ENCODE measurements around the gene RAB11FIP4.

RAB11FIP4 gene

DNA sequence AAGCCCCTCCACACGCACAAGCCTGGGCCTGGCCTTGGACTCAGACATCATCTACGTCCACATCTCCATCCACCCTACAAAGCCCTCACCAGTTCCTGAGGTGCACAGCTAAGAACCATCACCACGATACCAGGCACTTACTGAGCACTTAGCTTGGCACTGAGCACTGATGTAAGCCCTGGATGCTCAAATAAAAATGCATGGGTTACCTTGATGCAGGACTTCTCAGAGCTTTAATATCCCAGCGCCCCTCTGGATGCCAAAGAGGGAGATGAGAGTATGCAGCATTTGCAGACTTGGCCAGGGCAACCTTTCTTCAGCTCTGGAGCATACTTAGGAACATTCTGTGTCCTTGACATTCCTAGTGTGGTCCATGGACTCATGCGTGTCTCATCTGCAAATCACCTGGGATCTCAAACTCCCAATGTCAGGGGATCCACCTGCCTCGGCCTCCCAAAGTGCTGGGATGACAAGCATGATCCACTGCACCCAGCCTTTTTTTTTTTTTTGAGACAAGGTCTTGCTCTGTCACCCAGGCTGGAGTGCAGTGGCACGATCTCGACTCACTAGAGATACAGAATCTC is 69.8 kb downstream of the RAB11FIP4 start:
- DNase-seq, result no peak

DNA sequence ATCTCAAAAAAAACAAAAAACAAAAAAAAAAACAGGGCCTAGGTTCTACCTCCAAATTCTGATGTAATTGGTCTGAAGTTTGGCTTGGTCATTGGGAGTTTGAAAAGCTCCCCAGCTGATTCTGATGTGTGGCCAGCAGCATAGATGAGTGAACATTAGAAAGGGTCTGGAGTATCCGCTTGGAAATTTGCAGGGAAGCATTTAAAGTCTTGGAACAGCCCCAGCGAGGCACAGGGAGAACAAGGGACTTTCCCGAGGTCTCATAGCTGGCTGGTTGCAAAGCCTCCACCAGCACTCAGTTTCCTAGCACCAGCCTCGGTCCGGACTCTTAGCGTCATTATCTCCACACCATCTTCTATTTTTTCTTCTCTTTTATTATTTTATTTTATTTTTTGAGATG is 70.8 kb downstream of the RAB11FIP4 start:
- no peak for DNase-seq

DNA sequence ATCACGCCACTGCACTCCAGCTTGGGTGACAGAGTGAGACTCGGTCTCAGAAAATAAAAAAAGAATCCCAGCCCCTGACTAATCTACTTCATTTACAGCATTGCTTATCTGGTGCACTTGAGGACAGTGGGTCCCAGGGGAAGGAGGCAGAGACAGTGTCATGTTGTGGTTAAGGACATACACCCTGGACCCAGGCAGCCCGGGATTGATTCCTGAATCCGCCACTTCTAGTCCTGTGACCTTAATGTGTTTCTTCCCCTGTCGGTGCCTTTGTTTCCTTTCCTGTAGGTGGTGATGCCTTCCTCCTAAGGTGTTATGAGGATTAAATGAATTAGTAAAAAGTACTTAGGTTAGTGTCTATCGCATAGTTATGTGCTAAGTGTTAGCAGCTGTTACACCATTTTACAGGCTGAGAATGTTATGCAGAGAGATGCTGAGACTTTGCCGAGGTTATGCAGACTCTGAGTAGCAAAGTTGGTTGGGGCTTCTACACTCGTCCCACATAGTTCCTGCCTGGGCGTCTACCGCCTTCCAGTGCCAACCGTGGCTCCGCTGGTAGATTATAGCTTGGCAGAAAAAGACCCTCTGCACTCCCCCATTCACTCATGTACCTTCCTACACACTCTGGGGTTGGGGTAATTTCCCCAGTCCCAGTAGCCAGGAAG is 74.8 kb downstream of the RAB11FIP4 start:
- DNase-seq, result no peak

DNA sequence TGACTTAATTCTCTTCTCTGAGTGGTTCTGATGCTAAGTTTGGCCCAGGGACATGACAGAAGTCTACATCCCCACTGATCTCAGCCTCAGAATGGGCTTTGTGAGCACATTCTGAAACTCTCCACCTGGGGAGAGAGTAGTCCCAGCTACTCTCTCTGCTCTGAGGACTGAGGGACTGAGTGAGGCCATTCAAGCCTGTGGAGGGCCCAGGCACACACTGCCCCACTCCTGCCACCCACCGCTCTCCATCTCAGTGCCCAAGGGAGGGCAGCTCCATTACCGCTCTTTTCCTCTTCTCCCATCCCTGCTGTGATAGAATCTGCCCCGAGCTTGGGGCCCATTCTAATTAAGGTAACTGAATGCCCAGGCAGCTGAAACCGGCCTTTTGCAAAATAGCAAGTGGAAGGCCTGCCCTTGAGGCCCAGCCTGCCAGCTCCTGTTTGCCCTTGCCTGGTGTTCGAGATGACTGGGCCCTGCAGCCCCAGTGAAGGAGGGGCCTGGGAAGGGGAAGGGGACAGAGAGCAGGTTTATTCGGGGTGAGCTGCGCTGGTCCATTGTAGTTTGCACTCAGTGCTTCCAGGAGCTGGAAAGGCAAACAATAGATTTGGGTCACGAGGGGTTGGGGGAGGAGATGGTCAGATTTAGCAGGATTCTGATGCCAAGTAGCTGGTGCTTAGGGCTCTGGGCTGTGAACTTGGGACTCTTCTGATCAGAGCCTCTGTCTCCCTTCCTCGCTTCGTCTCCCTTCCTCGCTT is 76.2 kb downstream of the RAB11FIP4 start:
- DNase-seq, result no peak

DNA sequence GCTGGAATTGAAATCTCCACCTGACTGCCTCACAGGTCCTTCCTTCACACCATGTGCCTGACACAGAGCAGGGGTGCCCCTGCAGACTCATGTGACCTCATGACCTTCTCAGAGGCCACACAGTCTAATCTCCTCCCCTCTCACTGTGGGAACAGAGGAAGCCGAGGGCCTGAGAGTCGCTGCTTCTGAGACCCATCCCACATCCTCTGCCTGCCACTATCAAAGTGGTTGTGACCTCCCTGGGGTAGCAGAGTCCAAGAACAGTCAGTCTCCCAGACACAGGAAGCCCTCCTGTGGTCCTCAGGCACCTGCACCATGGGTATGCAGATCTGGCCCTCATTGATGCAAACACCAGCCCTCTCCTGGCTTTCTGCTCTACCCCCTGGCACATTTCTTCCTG is 78.5 kb downstream of the RAB11FIP4 start:
- no peak for DNase-seq

DNA sequence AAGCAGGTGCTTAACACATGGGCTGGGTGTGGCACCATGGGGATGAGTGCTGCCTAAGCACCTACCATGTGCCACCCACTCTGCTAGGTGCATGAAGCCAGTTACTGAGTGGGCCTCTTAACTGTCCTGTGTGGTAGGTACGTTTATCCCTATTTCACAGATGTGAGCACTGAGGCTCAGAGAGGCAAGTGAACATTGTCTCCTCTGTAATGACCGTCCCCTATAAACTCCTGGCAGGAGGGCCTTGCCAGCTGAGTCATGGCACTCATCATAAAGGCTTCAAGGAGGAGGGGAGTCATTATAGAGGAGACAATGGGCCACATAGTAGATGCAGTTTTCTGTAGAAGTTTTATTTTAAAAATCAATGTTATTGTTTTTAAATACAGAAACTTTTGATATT is 79.1 kb downstream of the RAB11FIP4 start:
- DNase-seq, result no peak

DNA sequence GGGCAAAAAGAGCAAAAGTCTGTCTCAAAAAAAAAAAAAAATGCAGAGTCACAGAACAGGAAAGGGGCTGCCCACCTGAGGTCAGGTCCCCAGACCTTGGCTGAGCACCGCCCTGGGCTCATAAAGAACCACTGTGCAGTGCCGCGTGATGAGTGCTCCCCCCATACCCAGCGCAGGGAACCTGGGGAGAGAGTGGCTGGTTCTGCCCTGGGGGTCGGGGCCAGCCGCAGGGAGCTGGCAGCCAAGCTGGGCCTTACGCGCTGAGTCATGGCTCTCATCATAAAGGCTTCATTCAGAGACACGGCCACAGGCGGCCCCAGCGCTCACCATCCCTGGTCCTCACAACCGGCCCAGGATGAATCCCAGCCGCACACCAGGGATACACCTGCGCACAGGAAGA is 80.7 kb downstream of the RAB11FIP4 start:
- no peak for DNase-seq

DNA sequence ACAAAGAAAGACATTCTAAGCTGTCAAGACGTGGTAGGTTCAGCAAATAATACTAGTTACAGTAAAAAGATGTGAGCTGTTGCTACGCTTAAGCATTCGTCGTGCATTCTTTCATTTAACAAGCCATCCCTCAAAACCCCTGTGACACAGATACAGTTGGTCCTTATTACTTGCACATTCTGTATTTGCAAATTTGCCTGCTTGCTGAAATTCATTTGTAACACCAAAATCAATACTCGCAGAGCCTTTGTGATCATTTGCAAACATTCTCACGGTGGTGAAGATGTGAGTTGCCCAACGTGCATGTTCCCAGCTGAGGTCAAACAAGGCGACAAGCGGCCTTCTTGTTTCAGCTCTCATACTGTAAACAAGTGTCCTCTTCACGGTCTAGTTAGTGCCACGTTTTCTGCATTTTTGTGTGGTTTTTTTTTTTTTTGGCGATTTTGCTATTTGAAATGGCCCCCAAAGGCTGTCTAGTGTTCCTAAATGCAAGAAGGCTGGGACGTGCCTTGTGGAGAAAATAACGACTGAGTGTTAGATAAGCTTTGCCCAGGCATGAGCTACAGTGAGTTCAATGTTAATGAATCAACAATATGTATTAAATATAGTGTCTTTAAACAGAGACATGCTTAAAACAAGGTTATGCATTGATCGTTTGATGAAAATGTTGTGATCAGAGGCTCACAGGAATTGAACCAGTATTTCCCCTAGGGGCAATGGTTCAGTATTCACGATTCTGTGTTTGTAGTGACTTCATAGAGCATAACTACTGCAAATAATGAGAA is 84.1 kb downstream of the RAB11FIP4 start:
- no peak for DNase-seq

DNA sequence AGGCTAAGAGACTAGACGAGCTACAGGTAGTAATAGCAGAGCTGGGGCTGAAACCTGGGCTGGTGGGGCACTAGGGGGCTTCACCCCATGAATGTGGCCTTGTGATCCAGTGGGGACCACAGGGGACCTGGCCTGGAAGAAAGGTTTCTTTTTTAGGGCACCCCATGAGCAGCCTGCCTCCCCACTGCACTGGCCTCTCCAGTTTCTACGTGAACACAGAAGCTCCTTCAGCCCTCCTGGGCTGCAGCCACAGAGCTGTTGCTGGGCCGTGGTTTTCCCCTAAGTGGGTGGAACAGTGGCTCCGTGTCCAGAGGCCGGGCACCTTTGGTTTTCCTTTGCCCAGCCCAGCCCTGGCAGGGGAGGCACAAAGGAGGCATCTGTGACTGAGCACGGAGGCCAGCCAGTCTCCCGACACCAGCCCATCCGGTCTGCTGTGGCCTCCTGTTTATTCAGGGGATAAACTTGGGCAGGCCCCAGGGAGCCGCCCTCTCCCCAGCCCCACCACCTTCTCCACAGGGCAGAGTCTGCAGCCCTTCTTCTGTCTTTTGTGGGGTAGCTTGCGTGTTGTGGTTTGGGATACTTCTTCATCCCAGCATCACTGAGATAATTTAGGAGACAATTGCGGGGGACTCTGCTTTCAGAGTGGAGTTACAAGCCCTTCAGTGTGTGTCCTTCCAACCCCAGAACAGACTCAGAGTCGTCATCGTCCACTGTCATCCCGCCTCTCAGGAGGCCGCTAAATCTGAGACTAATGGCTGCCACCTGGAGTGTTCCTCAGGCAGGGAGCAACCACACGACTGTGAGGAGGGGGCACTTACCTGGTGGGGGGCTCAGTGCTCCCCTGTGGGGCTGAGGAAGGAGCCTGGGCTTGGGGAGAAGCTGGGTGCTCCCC is 85.3 kb downstream of the RAB11FIP4 start:
- no peak for DNase-seq

DNA sequence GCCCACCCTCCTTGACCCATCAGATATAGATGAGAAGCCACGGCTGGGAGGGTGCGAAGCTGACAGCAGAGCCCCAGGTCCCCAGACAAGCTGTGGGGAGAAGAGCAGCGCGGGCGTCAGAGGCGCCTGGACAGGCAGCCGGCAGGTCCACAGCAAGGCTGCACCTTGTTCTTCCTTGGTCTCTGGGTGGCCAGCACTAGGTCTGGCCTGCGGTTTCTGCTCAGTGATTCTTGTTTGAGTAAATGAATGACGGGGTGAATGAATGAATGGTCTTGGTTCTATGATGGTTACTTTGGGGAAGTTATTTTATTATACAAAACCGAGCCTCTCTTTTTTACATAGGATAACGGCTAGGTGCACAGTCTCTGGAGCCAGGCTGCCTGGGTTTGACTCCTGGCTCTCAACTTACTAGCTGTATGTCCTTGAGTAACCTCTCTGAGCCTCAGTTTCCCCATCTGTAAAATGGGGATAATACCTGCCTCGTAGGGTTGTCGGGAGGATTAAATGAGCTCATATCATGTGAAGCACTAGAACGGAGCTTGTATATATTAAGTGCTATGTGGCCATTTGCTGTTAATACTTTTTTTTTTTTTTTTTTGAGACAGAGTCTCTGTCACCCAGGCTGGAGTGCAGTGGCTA is 86.1 kb downstream of the RAB11FIP4 start:
- no peak for DNase-seq

DNA sequence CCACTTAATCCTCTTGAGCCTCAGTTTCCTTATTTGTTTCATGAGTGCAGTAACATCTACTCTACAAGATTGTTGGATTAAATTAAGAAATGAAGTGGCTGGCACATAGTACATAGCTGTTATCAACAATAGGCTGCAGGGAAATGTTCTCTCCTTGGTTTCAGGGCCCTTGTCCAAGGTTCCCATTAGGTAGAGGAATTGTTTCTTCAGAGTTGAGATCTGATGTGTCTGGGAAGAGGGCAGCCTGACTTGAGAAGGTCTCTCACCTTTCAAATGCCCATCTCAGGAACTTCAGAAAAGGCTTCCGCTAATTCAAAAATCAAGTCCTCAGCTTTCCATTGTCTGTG is 87.6 kb downstream of the RAB11FIP4 start:
- DNase-seq, result no peak

DNA sequence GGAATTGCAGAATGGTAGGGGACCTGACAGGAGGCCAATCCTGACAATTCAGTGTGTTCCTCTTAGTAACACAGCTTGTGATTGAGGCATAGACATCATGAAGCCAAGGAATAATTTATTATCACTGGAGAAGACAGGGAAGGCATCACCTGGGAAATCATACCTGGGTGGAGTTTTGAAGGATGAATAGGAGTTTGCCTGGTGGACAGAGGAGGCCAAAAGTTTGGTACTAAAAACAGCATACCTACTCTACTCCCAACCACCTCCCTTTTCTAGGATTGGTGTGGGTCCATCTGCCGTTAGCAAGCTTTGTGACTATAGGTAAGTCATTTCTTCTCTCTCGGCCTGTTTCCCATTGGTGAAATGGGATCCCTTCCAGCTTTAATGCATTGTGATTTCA is 88.0 kb downstream of the RAB11FIP4 start:
- no peak for DNase-seq

DNA sequence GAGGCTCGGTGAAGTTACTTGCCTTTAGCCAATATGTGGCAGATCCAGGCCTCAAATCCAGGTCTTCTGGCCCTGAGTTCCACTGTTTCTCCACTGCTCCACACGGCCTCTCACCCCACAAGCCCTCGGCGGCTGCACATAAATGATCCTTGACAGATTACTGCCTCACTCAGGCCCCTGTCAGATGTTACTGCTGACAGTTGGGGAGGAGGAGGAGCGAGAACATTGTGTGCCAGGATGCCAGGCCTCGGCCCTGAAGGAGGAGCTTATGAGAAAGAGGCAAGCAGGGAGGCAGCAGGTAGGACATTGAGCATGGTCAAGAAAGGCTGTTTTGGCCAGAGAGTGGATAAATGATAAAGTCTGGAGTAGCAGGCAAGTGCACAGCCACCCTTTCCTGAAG is 88.6 kb downstream of the RAB11FIP4 start:
- DNase-seq, result no peak

DNA sequence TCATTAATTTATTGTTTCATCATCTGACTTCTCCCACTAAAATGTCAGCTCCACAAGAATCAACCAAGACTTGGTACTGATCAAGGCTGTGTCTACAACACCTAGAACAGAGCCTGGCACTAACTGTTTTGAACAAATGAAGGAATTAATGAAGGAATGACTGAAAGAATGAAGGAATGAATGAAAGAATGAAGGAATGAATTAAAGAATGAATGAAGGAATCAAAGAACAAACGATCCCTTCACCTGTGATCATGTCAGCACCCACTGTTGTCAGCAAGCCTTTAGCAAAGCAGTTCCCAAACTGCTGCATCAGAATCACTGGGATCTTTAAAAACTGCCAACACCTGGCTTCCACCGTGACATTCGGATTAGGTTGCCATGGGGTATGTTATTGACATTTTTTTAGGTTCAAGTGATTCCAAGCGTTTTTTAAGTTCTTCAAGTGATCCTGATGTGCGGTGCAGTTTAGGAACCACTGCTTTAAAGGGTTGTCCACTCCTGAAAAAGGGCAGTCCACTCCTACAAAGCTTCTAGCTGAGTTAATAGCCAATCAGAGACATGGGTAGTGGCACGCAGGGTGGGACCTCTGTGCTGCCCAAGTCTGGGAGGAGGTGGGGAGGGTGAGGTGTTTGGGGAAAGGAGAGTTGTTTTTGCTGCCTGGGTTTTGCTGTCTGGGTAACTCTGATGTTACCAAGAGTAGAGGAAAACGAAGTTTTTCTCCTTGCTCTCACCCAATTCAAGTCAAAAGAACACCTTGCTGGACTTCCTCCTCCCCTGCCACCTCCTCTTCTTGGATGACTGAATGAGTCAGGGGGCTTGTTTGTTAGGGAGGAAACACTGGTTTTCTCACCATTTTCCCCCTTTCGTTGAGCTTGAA is 89.7 kb downstream of the RAB11FIP4 start:
- no peak for DNase-seq

DNA sequence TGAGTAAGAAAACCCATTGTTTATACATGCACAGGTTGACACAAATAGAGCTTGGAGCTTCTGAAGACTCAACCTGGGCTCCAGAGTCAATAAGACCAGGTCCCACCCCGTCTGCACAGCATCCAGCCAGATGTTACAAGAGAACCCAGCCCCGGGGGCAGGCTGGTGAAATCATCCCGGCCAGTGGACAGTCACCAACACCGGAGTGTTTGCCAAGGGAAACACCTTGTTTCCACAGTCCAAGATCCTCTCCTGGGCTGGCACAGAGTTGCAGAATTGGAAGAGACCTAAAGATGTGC is 90.3 kb downstream of the RAB11FIP4 start:
- DNase-seq, result no peak

DNA sequence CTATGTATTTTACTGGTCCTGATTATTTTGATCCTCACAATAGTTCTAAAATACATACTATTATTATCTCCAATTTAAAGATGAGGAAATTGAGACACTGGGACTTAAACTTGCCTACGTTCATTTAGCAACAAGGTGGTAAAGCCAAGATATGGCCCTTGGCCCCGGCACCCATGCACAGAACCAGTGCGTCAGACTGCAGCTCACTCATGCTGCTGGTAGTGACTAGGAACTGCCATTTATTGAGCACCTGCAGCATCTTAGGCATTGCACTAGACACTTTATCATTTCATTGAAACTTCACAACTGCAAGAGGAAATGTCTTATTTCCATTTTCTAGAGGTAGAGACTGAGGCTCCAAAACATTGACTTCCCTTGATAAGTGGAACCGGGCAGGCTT is 93.3 kb downstream of the RAB11FIP4 start:
- no peak for DNase-seq

DNA sequence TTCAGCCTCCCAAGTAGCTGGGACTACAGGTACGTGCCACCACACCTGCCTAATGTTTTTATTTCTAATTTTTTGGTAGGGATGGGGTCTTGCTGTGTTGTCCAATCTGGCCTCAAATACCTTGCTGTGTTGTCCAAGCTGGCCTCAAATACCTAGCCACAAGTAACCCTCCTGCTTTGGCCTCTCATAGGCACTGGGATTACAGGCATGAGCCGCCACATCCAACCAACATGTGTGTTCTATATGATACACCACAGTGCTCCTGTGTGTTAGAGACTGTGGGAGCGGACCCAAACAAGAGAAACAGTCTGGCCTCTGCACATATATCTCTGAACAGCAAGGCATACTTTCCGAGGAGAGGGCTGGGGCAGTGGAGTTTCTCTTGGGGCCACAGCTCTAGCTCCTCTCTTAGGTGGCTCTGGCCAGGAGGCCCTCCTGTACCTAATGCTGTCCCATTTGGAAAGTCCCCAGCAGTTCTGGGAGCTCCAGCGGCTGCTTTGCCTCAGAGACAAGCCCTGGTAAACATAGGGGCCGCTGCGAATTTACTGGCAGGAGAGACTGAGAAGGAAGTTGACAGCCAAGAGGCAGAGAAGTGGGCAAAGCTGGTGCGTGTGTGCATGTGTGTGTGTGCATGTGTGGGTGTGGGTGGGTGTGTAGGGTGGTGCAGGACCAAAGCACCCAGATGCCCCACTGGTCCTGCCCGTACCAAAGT is 95.0 kb downstream of the RAB11FIP4 start:
- no peak for DNase-seq

DNA sequence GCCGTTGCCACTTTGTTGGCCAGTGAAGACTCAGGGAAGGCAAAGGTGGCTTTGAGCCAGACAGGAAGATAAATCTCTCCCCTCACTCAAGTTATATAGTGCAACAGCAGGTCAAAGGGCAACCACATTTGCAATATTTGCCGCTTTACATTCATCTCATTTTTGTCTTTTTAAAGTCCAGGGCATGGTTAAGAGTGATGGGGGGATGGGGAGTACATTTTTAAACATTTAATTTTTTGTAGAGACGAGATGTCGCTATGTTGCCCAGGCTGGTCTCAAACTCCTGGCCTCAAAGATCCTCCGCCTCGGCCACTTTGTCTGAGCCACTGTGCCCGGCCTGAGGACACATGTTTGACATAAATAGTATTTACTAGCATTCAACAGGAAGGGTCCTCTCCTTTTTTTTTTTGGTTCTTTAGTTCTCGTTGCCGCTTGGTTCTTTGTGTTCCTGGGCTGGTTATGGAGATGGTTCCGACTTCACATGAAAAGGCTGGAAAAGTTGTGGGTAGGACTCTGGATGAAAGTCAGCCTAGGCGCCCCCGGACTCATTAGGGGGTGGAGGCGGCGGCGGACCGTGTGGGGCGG is 95.7 kb downstream of the RAB11FIP4 start:
- DNase-seq, result no peak

DNA sequence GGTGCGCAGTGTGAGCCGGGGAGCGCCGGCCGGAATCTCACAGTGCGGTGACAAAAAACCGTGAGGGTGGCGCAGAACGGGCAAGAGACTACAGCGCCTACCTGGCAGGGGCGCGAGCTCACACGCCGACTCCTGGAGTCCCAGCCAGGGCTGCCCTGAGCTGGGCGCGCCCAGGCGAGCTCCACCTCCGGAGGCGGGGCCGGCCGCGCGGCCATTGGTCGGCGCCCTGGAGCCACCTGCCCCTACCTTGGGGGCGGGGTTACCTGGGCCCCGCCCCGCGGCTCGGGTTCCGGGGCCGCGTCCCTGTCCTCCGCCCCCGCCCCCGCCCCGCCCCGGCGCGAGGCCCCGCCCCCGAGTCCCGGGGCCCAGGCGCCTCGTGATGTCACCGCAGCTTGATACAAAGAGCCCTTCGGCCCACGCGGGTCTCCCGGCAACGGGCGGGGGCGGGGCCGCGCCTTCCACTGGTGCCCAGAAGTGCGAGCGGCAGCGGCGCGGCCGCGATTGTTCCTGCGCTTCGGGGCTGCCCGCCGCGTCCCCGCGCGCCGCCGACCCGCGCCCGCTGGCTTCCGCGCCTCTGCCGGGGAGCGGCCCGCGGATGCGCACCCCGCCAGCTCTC is 96.3 kb downstream of the RAB11FIP4 start:
- DNase-seq, result peak; percentile 94

All from stimulated activated CD4-positive, alpha-beta T cell treated with anti-CD3 and anti-CD28 coated beads, Interleukin-15, amount 100 ng/mL, for 24 hours (primary cell).